MCF 10A (cell line): ENCODE results near the gene MYLK2. TPM values are rescaled to one million over a fixed set of nuclear protein-coding genes. Genes with fewer than 3 reads are reported as not detected.

Source experiments
- BruUV-seq: library from RNA; stranded (reverse); fragments of 400-500 nt; replicated peaks from 2 replicates; lab custom pipeline; 2021; lab: Mats Ljungman, UMichigan
- CTCF ChIA-PET: fragments of 300-600 bp; sonication (Branson Sonifier 250); formaldehyde crosslinking; extraction: SDS; loops from one replicate; lab custom pipeline; 2021; ENCODE audit warnings: antibody characterized with exemption, inconsistent platforms; lab: Yijun Ruan, JAX
- POLR2A ChIA-PET: fragments of 300-600, 350-650 bp; sonication (Branson Sonifier 250); formaldehyde crosslinking; extraction: SDS; loops from one replicate; lab custom pipeline; 2020; ENCODE audit warnings: antibody characterized with exemption, inconsistent platforms; lab: Yijun Ruan, JAX
- DNase-seq: peaks from one replicate; pipeline ENCODE4 v3.0.0-alpha.2; 2018; ENCODE audit not compliant: unreplicated experiment
- H3K27ac Mint-ChIP-seq: one replicate; pipeline ENCODE4 v1.8.0; 2022; ENCODE audit warnings: mild to moderate bottlenecking, low read depth, mixed read lengths; ENCODE audit not compliant: unreplicated experiment
- H3K27me3 Mint-ChIP-seq: one replicate; pipeline ENCODE4 v1.8.0; 2022; ENCODE audit warnings: mixed read lengths; ENCODE audit not compliant: insufficient read depth, unreplicated experiment
- H3K36me3 Mint-ChIP-seq: one replicate; pipeline ENCODE4 v1.8.0; 2022; ENCODE audit warnings: mild to moderate bottlenecking, moderate library complexity, mixed read lengths; ENCODE audit not compliant: insufficient read depth, unreplicated experiment
- H3K4me1 Mint-ChIP-seq: one replicate; pipeline ENCODE4 v1.8.0; 2022; ENCODE audit warnings: mixed read lengths; ENCODE audit not compliant: insufficient read depth, unreplicated experiment
- H3K4me3 Mint-ChIP-seq: one replicate; pipeline ENCODE4 v1.8.0; 2022; ENCODE audit warnings: mild to moderate bottlenecking, moderate library complexity, mixed read lengths; ENCODE audit not compliant: unreplicated experiment
- H3K9me3 Mint-ChIP-seq: one replicate; pipeline ENCODE4 v1.8.0; 2022; ENCODE audit warnings: mixed read lengths; ENCODE audit not compliant: unreplicated experiment
- intact Hi-C: fragments of 100-400 bp; cut with micrococcal nuclease; formaldehyde crosslinking; loops from 2 replicates; pipeline ENCODE4 v1.14.1; 2022
- total RNA-seq: library from RNA; stranded (reverse); gene quantifications from 2 replicates; pipeline ENCODE4 v1.2.3, GENCODE V29; 2022
- TF ChIP-seq, protein P1 (sequence below): fragments of 200-600 bp; IDR thresholded peaks from one replicate; pipeline ENCODE4 v1.8.0; 2022; ENCODE audit warnings: antibody characterized with exemption, mild to moderate bottlenecking; ENCODE audit not compliant: unreplicated experiment

Gene MYLK2
- total RNA-seq, 1 experiment from 2014 or later = 0.14 TPM

DNA sequence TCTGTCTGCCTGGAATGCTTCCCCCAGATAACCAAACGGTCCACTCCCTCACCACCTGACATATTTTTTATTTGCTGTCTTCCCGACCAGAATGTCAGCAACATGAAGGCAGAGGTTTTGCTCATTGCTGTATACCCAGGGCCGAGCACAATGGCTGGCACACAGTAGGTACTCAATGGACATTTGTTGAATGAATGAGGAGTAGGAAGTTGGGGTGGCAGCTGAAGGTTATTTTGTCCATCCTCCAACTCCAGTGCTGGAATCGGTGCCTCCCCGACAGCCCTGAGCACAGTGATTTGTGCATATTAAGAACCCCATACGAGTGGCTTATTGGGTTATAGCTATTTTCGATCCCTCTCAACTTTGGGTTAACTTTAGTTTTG is 40.8 kb downstream of the MYLK2 start:
- Mint-ChIP-seq H3K27ac (no peak overlapping the region), H3K4me1 (peaks cover 5% of the 10 kb centered on the region), H3K4me3 (no peak overlapping the region), H3K36me3 (no peaks in the 10 kb centered on the region), H3K27me3 (peaks cover 40% of the 10 kb centered on the region), H3K9me3 (no peaks in the 10 kb centered on the region)
- BruUV-seq = no TSS peak
- ChIA-PET POLR2A (no interaction called here), CTCF (interaction anchor here (0.6 to 12.8 kb wide), 12 partner anchors 9 to 231 kb away, joined by 3 to 200 read pairs (median 6); partner anchors contain the start of genes FOXS1 and PDRG1)
- intact Hi-C loops = loop anchor here (2.0 kb wide), 1 partner anchor 237 kb away; no protein-coding TSS in a partner anchor
- no peak for DNase-seq
- TF ChIP-seq, protein P1, sequence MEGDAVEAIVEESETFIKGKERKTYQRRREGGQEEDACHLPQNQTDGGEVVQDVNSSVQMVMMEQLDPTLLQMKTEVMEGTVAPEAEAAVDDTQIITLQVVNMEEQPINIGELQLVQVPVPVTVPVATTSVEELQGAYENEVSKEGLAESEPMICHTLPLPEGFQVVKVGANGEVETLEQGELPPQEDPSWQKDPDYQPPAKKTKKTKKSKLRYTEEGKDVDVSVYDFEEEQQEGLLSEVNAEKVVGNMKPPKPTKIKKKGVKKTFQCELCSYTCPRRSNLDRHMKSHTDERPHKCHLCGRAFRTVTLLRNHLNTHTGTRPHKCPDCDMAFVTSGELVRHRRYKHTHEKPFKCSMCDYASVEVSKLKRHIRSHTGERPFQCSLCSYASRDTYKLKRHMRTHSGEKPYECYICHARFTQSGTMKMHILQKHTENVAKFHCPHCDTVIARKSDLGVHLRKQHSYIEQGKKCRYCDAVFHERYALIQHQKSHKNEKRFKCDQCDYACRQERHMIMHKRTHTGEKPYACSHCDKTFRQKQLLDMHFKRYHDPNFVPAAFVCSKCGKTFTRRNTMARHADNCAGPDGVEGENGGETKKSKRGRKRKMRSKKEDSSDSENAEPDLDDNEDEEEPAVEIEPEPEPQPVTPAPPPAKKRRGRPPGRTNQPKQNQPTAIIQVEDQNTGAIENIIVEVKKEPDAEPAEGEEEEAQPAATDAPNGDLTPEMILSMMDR = no peak

DNA sequence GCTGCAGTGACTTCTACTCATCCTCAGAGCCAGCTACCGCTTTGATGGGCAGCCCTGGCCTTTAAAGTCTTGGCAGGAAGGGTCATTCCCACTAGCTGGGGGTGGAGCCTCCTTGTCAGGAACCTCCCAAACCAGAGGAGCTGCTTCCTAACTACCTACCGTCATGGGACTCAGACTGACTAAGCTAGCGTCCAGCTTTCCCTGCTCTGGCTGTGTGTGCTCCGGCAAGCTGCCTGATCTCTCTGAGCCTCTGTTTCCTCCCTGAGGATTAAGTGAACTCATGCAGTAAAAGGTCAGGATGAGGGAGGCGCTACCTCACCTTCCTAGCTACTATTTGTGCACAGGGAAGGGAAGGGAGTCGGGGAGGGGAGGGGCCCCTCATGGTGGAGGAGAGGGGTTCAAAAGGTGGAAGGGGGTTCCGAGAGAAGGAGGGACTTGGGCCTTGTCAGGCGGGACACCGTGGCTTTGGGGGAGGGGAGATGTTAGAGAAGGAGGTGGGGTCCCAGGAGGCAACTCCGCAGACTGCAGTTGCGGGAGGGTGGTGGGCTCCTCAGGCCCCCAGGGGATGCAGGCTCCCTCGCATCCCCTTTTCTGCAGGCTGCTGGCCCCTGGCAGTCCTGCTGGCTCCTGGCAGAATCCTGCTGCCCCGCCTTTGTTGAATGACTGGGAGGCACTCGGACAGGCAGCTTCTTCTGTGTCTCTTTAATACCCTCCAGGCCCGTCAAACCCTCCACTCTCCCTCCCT is 41.4 kb downstream of the MYLK2 start:
- intact Hi-C loops = no loop called here
- no peak overlapping the region for H3K27ac Mint-ChIP-seq

GRCh38 chr20:31861135-31861384 is 41.9 kb downstream of the MYLK2 start:
- no peak for DNase-seq
- H3K4me3 Mint-ChIP-seq = no peak overlapping the region
- ChIA-PET POLR2A (no interaction called here), CTCF (interaction anchor here (0.7 to 12.8 kb wide), 7 partner anchors 11 to 230 kb away, joined by 3 to 200 read pairs (median 8); partner anchors contain the start of genes FOXS1 and PDRG1)
- no peaks in the 10 kb centered on the region for H3K36me3 Mint-ChIP-seq
- H3K9me3 Mint-ChIP-seq = no peaks in the 10 kb centered on the region
- no TSS peak for BruUV-seq
- TF ChIP-seq, protein P1 = no peak
- peaks cover 40% of the 10 kb centered on the region for H3K27me3 Mint-ChIP-seq
- H3K4me1 Mint-ChIP-seq = peaks cover 5% of the 10 kb centered on the region
- intact Hi-C loops = no loop called here
- H3K27ac Mint-ChIP-seq = no peak overlapping the region

More for the DNA sequence above, 41.4 kb downstream of the MYLK2 start:
- TF ChIP-seq, protein P1 = no peak
- H3K36me3 Mint-ChIP-seq = no peaks in the 10 kb centered on the region
- H3K9me3 Mint-ChIP-seq = no peaks in the 10 kb centered on the region
- DNase-seq = peak; percentile 37
- no TSS peak for BruUV-seq
- ChIA-PET CTCF (interaction anchor here (0.6 to 12.8 kb wide), 14 partner anchors 12 to 230 kb away, joined by 3 to 200 read pairs (median 6); partner anchors contain the start of genes FOXS1 and PDRG1), POLR2A (no interaction called here)
- H3K27me3 Mint-ChIP-seq = peaks cover 40% of the 10 kb centered on the region
- peaks cover 5% of the 10 kb centered on the region for H3K4me1 Mint-ChIP-seq
- no peak overlapping the region for H3K4me3 Mint-ChIP-seq

GRCh38 chr20:31861385-31862156 is 42.4 kb downstream of the MYLK2 start:
- intact Hi-C loops = no loop called here
- TF ChIP-seq, protein P1 = no peak
- Mint-ChIP-seq H3K27ac (no peak overlapping the region), H3K36me3 (no peaks in the 10 kb centered on the region), H3K27me3 (peaks cover 40% of the 10 kb centered on the region), H3K9me3 (no peaks in the 10 kb centered on the region), H3K4me3 (peak overlapping the region; percentile 54), H3K4me1 (peaks cover 5% of the 10 kb centered on the region)
- ChIA-PET POLR2A (no interaction called here), CTCF (interaction anchor here (0.7 to 12.8 kb wide), 11 partner anchors 8 to 170 kb away, joined by 3 to 200 read pairs (median 10); partner anchors contain the start of genes FOXS1 and PDRG1)
- no peak for DNase-seq
- BruUV-seq = no TSS peak
